Subcutaneous adipose tissue (tissue), 4 donors: ENCODE measurements around the gene FOXO6. TPM values are rescaled to one million over a fixed set of nuclear protein-coding genes. Genes with fewer than 3 reads are reported as not detected.

Experiments
- CTCF ChIP-seq: fragments of 450-650 bp; IDR thresholded peaks from one replicate; pipeline ENCODE4 v1.5.1; 2016; ENCODE audit warnings: low read depth, mild to moderate bottlenecking, control low read depth, antibody characterized with exemption, moderate library complexity
- total RNA-seq, 4 donors: library from RNA; depleted of rRNA; stranded (reverse); fragments of >200 nt; gene quantifications; one replicate each; pipeline ENCODE4 v1.1.0, GENCODE V29; 2016

FOXO6 gene
- total RNA-seq, 4 donors from 2014 or later: not detected

- no peak for TF ChIP-seq CTCF
Measured at GRCh38 chr1:41365320-41365633, 4.0 kb downstream of the FOXO6 start.

- no peak for TF ChIP-seq CTCF
Measured at GRCh38 chr1:41365772-41366454, 4.7 kb downstream of the FOXO6 start.

- TF ChIP-seq CTCF: no peak
Measured at GRCh38 chr1:41366455-41367287, 5.4 kb downstream of the FOXO6 start.

GRCh38 chr1:41367288-41367642, 6.0 kb downstream of the FOXO6 start:
- no peak for TF ChIP-seq CTCF

GRCh38 chr1:41368366-41368765, 7.1 kb downstream of the FOXO6 start:
- TF ChIP-seq CTCF: no peak

GRCh38 chr1:41368801-41369200, 7.6 kb downstream of the FOXO6 start:
- no peak for TF ChIP-seq CTCF

- no peak for TF ChIP-seq CTCF
Measured at GRCh38 chr1:41369531-41369930, 8.3 kb downstream of the FOXO6 start.
